Activated CD4-positive, alpha-beta T cell treated with anti-CD3 and anti-CD28 coated beads, Interleukin-2, amount 50 U/mL, for 16 hours (primary cell): Measurements from ENCODE around the gene TMEM86A.
A peak's percentile ranks its signal among the peaks of the same experiment; 100 is the strongest.

Experiments used
- DNase-seq: peaks from one replicate; pipeline ENCODE4 v3.0.0-alpha.2; 2020

TMEM86A gene

GRCh38 chr11:18700872-18701271 is 2.3 kb downstream of the TMEM86A start:
- no peak for DNase-seq

- DNase-seq, result no peak
These were observed 3.1 kb downstream of the TMEM86A start for GRCh38 chr11:18701614-18702216.

- no peak for DNase-seq
These were observed 4.6 kb downstream of the TMEM86A start for GRCh38 chr11:18703001-18703763.

- DNase-seq, result no peak
These were observed 5.6 kb downstream of the TMEM86A start for GRCh38 chr11:18704045-18704645.

- no peak for DNase-seq
These were observed 6.1 kb downstream of the TMEM86A start for GRCh38 chr11:18704698-18705097.

GRCh38 chr11:18705651-18706281 is 7.2 kb downstream of the TMEM86A start:
- DNase-seq, result no peak

GRCh38 chr11:18706330-18707243 is 8.0 kb downstream of the TMEM86A start:
- DNase-seq, result peak; percentile 5

- no peak for DNase-seq
These were observed 9.3 kb downstream of the TMEM86A start for GRCh38 chr11:18707811-18708340.

GRCh38 chr11:18709414-18709813 is 10.8 kb downstream of the TMEM86A start:
- DNase-seq, result no peak

GRCh38 chr11:18710545-18710944 is 12.0 kb downstream of the TMEM86A start:
- no peak for DNase-seq

- DNase-seq, result no peak
These were observed 15.3 kb downstream of the TMEM86A start for GRCh38 chr11:18713646-18714442.

GRCh38 chr11:18714443-18714780 is 15.8 kb downstream of the TMEM86A start:
- no peak for DNase-seq

GRCh38 chr11:18715476-18715875 is 16.9 kb downstream of the TMEM86A start:
- DNase-seq, result no peak

GRCh38 chr11:18720091-18720807 is 21.7 kb downstream of the TMEM86A start:
- no peak for DNase-seq

GRCh38 chr11:18720808-18721560 is 22.4 kb downstream of the TMEM86A start:
- peak; percentile 65 for DNase-seq

- peak; percentile 59 for DNase-seq
These were observed 23.1 kb downstream of the TMEM86A start for GRCh38 chr11:18721561-18722292.

- no peak for DNase-seq
These were observed 23.7 kb downstream of the TMEM86A start for GRCh38 chr11:18722293-18722637.

GRCh38 chr11:18723991-18724390 is 25.4 kb downstream of the TMEM86A start:
- DNase-seq, result no peak

- no peak for DNase-seq
These were observed 27.5 kb downstream of the TMEM86A start, which contains the start of gene IGSF22 for GRCh38 chr11:18726040-18726439. IGSF22 (minus strand) TSS chr11:18726188; CDS start chr11:18724236, 1,952 bp downstream.
